Panc1 (cell line): ENCODE measurements around the gene DCAF8L2.
"Not testable (repeated sequence)": the region's sequence is repeated elsewhere in the genome, so short reads cannot be mapped to it uniquely, and the experiment has no call there.

Experiments
- CTCF ChIP-seq: fragments of 450-650 bp; IDR thresholded peaks from 2 replicates; pipeline ENCODE4 v1.5.1; 2017; ENCODE audit warnings: mild to moderate bottlenecking
- SIN3A ChIP-seq: IDR thresholded peaks from 2 replicates; pipeline ENCODE4 v1.6.1; 2012; ENCODE audit warnings: low read depth, mild to moderate bottlenecking, low read length, moderate library complexity, borderline replicate concordance; ENCODE audit not compliant: insufficient read depth

GRCh38 chrX:27541161-27541560 is 49.0 kb upstream of the DCAF8L2 start:
- TF ChIP-seq CTCF, SIN3A: not testable (repeated sequence)
